NCI-H1417 treated with DMSO at 0.1 percent for 48 hours (cell line): ENCODE data around the gene MAMDC2.

ENCODE experiments used
- DNase-seq: peaks from one replicate; lab custom pipeline; 2025; lab: John Stamatoyannopoulos, UW

Gene MAMDC2

GRCh38 chr9:70043689-70044489 is at the start of gene MAMDC2:
TSS of gene MAMDC2 (plus strand) at chr9:70043848. CDS start at chr9:70044198, 350 bp downstream.
- DNase-seq, result no peak

GRCh38 chr9:69995846-69996245 is 47.8 kb upstream of the MAMDC2 start:
- no peak for DNase-seq

DNA sequence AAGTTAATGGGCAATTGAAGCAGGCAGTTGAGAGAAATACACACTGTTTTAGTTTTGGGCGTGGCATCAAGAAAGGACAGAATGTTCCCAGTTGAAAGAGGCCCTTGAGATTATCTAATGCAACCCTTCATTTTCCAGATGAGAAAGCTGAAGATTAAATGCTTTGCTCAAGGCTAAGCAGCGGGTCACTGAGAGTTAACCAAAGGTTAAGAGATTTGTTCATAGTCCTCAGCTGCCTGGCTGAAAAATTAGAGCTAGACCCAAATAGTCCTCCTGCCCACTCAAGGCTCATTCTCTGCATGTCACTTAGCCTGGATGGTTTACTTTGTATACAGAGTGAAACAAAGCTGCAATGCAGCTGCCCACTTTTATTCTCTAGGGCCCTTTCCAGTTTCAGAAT is 46.7 kb upstream of the MAMDC2 start:
- DNase-seq, result no peak

DNA sequence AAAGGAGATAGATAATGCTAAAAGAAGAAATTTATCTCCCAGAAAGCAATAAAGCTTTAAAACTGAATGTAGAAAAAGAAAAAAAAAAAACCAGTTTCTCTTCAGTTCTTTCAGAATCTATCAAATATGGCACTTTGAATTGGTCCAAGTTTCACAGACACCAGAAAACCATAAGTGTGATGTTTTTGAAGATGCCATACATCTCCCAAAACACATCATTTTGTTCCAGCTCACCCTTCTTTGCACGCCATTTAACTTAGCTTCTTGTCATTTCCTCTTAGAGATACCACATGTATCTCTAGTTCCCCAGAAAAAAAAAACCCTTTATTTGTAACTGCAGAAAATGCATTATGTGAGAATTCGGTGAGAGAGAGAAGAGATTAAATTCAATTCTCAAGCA is 46.1 kb upstream of the MAMDC2 start:
- DNase-seq, result no peak

- no peak for DNase-seq
These were observed 44.3 kb upstream of the MAMDC2 start for GRCh38 chr9:69999315-69999714.

DNA sequence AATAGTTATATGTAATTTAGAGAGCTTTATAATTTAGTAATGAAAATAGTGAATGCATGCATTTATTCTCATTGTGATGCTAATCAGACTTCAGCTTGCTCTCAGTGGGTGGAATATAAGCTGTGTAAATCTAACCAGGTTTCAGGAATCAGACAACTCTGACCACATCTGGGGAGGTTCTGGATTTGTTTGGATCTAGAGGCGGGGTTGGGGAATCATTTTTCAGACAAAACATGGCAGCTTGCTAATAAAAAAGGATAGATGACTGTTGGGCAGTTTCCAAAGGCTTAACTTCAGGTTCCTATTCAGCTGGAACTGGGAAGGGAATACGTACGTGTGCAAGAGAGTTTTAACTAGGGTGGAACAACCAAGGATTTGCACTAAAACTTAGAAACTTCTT is 43.2 kb upstream of the MAMDC2 start:
- no peak for DNase-seq

- no peak for DNase-seq
These were observed 39.5 kb upstream of the MAMDC2 start for GRCh38 chr9:70003901-70004714.

DNA sequence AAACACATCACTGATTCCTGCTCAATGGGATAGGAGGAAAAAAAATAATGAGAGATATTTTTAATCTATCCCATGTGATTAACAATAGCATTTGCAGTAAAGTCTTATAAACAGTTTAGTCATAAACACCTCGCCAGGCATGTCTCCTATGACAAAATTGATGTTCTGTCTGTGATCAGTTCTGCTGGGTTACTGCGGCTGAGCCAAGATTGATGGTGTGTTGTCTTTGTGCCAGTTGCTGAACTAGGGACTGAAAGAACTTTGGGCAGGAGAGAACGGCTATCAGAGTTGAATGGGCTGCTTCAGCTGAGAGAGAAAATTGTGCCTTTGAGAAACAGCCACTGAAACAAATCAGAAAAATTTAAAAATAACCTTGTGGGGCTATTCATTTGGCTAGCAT is 37.3 kb upstream of the MAMDC2 start:
- no peak for DNase-seq

DNA sequence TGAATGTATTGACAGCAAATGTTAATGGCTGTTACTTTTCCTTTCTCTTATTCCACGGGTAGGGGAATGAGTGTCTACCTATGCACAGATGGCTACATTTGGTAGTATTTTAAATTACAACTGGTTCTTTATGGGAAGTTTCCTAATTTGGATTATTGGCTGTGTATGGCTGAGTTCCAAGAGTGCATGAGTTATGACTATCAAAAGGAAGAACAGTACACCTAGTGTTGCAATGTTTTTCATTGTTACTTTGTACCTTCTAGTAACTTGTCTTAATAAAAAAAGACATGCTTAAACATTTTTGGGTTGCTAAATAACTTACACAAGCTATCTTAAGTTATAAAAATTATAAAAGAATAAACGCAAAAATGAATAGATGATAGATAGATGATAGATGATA is 35.8 kb upstream of the MAMDC2 start:
- DNase-seq, result no peak

DNA sequence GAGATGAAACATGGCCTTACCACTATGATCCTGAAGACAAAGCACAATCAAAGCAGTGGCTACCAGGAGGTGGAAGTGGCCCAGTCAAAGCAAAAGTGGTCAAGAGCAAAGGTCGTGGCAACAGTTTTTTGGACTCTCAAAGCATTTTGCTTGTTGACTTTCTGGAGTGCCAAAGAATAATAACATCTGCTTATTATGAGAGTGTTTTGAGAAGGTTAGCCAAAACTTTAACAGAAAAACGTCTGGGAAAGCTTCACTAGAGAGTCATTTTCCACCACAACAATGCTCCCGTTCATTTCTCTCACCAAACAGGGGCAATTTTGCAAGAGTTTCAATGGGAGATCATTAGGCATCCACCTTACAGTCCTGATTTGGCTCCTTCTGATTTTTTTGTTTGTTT is 33.6 kb upstream of the MAMDC2 start:
- no peak for DNase-seq

DNA sequence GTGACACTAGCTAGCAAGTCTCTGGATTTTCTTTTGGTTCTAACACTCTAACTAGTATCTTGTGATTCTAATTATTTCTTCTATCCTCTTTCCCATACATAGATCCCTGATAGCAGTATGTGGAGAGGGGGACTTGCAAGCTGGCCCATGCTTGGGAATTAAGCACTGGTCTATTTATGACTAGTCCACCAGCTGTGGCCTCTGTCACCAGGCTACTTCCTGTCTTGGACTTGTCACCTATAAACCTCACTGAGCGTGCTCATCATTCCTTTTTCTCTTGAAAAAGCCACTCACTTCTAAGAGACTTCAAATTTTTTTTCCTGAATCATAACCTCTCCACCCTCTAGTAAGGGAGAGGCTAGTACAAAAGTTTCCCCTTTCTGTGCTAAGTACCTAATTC is 32.3 kb upstream of the MAMDC2 start:
- no peak for DNase-seq

GRCh38 chr9:70012569-70012968 is 31.1 kb upstream of the MAMDC2 start:
- DNase-seq, result no peak

DNA sequence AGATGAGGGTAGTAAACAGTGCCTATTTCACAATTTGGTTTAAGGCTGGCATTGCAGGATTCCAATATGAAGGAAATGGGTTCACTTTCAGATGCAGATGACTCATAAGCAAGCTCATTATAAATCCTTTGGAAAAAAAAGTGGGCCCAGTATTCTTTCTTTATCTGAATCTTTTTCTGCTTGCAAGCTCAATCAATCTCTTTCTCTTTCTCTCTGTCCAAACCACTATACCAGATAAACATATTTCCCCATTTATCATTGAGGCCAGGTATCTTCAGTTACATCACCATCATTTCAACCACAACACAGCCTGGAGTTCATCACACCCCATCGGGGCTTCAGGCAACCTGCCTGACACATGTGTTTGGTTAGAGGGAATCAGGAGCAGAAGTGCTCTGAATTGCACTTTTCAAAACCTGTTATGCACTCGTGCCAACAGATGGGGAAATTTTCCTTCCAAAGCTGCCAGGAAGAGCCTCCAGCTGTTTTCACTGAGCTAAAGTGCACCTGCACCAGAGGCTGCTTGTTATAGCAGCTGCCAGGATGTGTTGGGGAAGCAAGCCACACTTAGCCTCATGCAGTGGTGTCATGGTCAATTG is 30.0 kb upstream of the MAMDC2 start:
- no peak for DNase-seq

- no peak for DNase-seq
These were observed 28.5 kb upstream of the MAMDC2 start for GRCh38 chr9:70015099-70015498.

GRCh38 chr9:70020217-70020616 is 23.4 kb upstream of the MAMDC2 start:
- no peak for DNase-seq

- DNase-seq, result no peak
These were observed 22.6 kb upstream of the MAMDC2 start for GRCh38 chr9:70020991-70021571.

- DNase-seq, result no peak
These were observed 15.4 kb upstream of the MAMDC2 start for GRCh38 chr9:70028287-70028686.

DNA sequence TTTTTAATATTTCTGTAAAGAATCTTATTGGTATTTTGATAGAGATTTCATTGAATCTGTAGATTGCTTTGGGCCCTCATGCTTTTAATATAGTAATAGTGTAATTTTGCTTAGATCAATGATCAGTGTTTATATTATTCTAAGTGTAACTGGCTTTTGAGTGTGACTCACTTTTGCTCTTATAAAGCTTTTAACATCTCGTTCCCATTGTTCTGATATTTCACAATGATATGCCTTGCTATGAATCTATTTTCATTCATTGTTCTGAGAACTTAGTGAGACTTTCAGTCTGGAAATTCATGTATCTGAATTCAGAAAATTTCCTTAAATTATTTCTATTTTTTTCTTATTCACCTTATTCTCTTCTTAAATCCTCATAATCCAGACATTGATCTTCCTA is 13.5 kb upstream of the MAMDC2 start:
- DNase-seq, result no peak

DNA sequence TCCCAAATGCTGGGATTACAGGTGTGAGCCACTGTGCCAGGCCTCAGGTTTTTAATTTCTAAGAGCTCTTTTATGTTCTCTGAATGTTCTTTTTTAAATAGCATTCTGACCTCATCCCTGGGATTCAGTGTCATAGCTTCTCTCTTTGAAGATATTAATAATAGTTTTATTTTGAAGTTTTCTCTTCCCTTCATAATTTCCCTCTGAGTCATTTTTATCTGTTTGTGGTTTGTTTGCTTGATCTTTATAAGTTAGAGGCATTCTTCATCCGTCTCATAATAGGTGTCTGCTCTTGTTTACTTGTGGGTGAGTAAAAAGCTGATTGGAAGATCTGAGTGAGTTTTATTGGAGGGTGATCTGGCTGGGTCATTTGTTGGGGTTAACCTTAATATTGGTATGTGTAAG is 12.5 kb upstream of the MAMDC2 start:
- DNase-seq, result no peak

GRCh38 chr9:70034271-70034711 is 9.4 kb upstream of the MAMDC2 start:
- peak; percentile 46 for DNase-seq

DNA sequence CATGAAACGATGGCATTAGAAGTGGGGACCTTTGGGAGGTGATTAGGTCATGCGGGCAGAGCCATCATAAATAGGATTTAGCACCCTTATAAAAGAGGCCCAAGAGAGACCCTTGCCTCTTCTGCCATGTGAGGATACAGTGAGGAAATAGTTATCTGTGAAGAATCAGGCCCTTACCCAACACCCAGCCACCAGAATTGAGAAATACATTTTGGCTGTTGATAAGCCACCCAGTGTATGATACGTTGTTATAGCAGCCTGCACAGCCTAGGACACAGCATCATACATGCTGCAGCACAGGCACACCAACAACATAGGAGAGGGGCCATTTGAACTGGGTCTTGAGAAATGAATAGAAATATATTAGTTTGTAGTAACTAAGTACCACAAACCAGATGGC is 8.0 kb upstream of the MAMDC2 start:
- DNase-seq, result no peak

GRCh38 chr9:70036641-70037040 is 7.0 kb upstream of the MAMDC2 start:
- no peak for DNase-seq
